ENCODE measurements around the gene ATF5. TPM values are rescaled to one million over a fixed set of nuclear protein-coding genes. Genes with fewer than 3 reads are reported as not detected.

Gene ATF5
- polyA plus RNA-seq, 3 donors: 5.8 to 22.1 (median 6.0) TPM

GRCh38 chr19:49911381-49912145 lies 17.4 kb upstream of the ATF5 start:
- peak; percentile 85 to 94 (median 89) for DNase-seq
- H3K4me1 Mint-ChIP-seq: peaks cover 51% of the 10 kb centered on the region
- H3K4me3 Mint-ChIP-seq: peak overlapping the region; percentile 31 to 85
- Histone ChIP-seq H3K9me3 (replicated peaks in 1 of 2; ENCODE audit: control insufficient read depth in 1 of 2, insufficient read depth in 1 of 2, low read length in 2 of 2) (no peaks in the 10 kb centered on the region), H3K4me2 (replicated peaks; ENCODE audit: extremely low read depth, low read length, poor library complexity, severe bottlenecking) (peak overlapping the region; percentile 64), H4K20me1 (ENCODE audit: insufficient read depth, low read length) (peaks cover 13% of the 10 kb centered on the region), H3K36me3 (replicated peaks in 1 of 2; ENCODE audit: control insufficient read depth in 1 of 2, insufficient read depth in 2 of 2, low read length in 2 of 2) (peaks cover 62 to 77% of the 10 kb centered on the region in 2 donors), H3K27ac (ENCODE audit: low read depth in 1 of 2, low read length in 2 of 2) (peak overlapping the region; percentile 94 to 97), H3K4me1 (ENCODE audit: control insufficient read depth in 1 of 2, insufficient read depth in 2 of 2, low read length in 2 of 2) (peaks cover 40 to 49% of the 10 kb centered on the region in 2 donors), H3K9ac (ENCODE audit: insufficient read depth, low read length, poor library complexity, severe bottlenecking) (peak overlapping the region; percentile 55), H2AFZ (ENCODE audit: insufficient read depth, low read depth, low read length, poor library complexity, severe bottlenecking) (peak overlapping the region; percentile 36), H3K4me3 (replicated peaks in 1 of 3; ENCODE audit: low read depth in 2 of 3, low read length in 3 of 3) (peak overlapping the region in 1 of 3 experiments; percentile 61), H3K27me3 (ENCODE audit: control insufficient read depth in 2 of 2, insufficient read depth in 2 of 2, low read length in 2 of 2) (no peaks in the 10 kb centered on the region), H3K79me2 (ENCODE audit: insufficient read depth, low read length) (peaks cover 76% of the 10 kb centered on the region)
- intact Hi-C loops (cut with micrococcal nuclease): no loop called here
- H3K9me3 Mint-ChIP-seq: no peaks in the 10 kb centered on the region
- 50% methylated on average over 8 of the region's 9 CpGs for WGBS (ENCODE audit: insufficient coverage)
- peaks cover 65 to 79% of the 10 kb centered on the region in 2 donors for H3K36me3 Mint-ChIP-seq
- H3K27me3 Mint-ChIP-seq (ENCODE audit: low read depth in 3 of 3): peaks cover 0 to 4% (median 3%) of the 10 kb centered on the region in 3 donors
- TF ChIP-seq CTCF (IDR thresholded peaks at IDR 0.05): no peak
- H3K27ac Mint-ChIP-seq: peak overlapping the region; percentile 92 to 99 (median 97)

- Histone ChIP-seq H3K9ac (ENCODE audit: insufficient read depth, low read length, poor library complexity, severe bottlenecking) (no peak overlapping the region), H3K4me2 (replicated peaks; ENCODE audit: extremely low read depth, low read length, poor library complexity, severe bottlenecking) (no peak overlapping the region), H4K20me1 (ENCODE audit: insufficient read depth, low read length) (peaks cover 21% of the 10 kb centered on the region), H3K79me2 (ENCODE audit: insufficient read depth, low read length) (peaks cover 71% of the 10 kb centered on the region), H3K4me1 (ENCODE audit: control insufficient read depth in 1 of 2, insufficient read depth in 2 of 2, low read length in 2 of 2) (peaks cover 55 to 59% of the 10 kb centered on the region in 2 donors), H3K4me3 (replicated peaks in 1 of 3; ENCODE audit: low read depth in 2 of 3, low read length in 3 of 3) (no peak overlapping the region), H3K27ac (ENCODE audit: low read depth in 1 of 2, low read length in 2 of 2) (peak overlapping the region; percentile 94 to 97), H3K36me3 (replicated peaks in 1 of 2; ENCODE audit: control insufficient read depth in 1 of 2, insufficient read depth in 2 of 2, low read length in 2 of 2) (peaks cover 47 to 63% of the 10 kb centered on the region in 2 donors), H2AFZ (ENCODE audit: insufficient read depth, low read depth, low read length, poor library complexity, severe bottlenecking) (no peak overlapping the region), H3K9me3 (replicated peaks in 1 of 2; ENCODE audit: control insufficient read depth in 1 of 2, insufficient read depth in 1 of 2, low read length in 2 of 2) (no peaks in the 10 kb centered on the region), H3K27me3 (ENCODE audit: control insufficient read depth in 2 of 2, insufficient read depth in 2 of 2, low read length in 2 of 2) (no peaks in the 10 kb centered on the region)
- Mint-ChIP-seq H3K27me3 (ENCODE audit: low read depth in 3 of 3) (peaks cover 0 to 4% (median 2%) of the 10 kb centered on the region in 3 donors), H3K4me3 (no peak overlapping the region), H3K9me3 (no peaks in the 10 kb centered on the region), H3K27ac (peak overlapping the region; percentile 67 to 99 (median 97)), H3K4me1 (peaks cover 60% of the 10 kb centered on the region), H3K36me3 (peaks cover 52 to 72% of the 10 kb centered on the region in 2 donors)
- no peak for TF ChIP-seq CTCF (IDR thresholded peaks at IDR 0.05)
- intact Hi-C loops (cut with micrococcal nuclease): no loop called here
- no peak for DNase-seq
- WGBS (ENCODE audit: insufficient coverage): 91% methylated on average over 16 of the region's 21 CpGs
Measured at GRCh38 chr19:49912965-49913685, 15.9 kb upstream of the ATF5 start.

Data from CD14-positive monocyte (primary cell).